RPMI7951 (cell line): ENCODE results near the gene BTBD2. TPM values are rescaled to one million over a fixed set of nuclear protein-coding genes. Genes with fewer than 3 reads are reported as not detected.

Experiments
- DNase-seq: peaks from one replicate; pipeline ENCODE4 v3.0.0-alpha.2; 2012; ENCODE audit warnings: low read depth
- total RNA-seq: library from RNA; depleted of rRNA; stranded (reverse); fragments of >200 nt; shearing (Covaris generic); gene quantifications from 2 replicates; pipeline ENCODE4 v1.2.3, GENCODE V29; 2014; rRNA removed

Gene BTBD2
- total RNA-seq, 1 experiment from 2014 or later = 37.0 TPM

GRCh38 chr19:1941146-1942077, 74.1 kb downstream of the BTBD2 start, which contains the start of gene CSNK1G2:
Gene CSNK1G2 (plus strand): TSS chr19:1941172. CDS start chr19:1969773, 28,601 bp downstream.
- DNase-seq = no peak

GRCh38 chr19:1938071-1938470, 77.4 kb downstream of the BTBD2 start:
- DNase-seq = no peak

- DNase-seq = no peak
Observed at GRCh38 chr19:1936916-1937610, 78.5 kb downstream of the BTBD2 start.

GRCh38 chr19:1936430-1936829, 79.1 kb downstream of the BTBD2 start:
- no peak for DNase-seq

- peak; percentile 45 for DNase-seq
Observed at GRCh38 chr19:1935484-1936208, 79.9 kb downstream of the BTBD2 start.

Other genes starting within 250 kb of the BTBD2 start
- gene ATP8B3, start 203.4 kb downstream of the BTBD2 start, total RNA-seq = 5.5 and 7.8 TPM in 2 replicates
- gene REXO1, start 167.2 kb downstream of the BTBD2 start, total RNA-seq = 3.3 and 3.5 TPM in 2 replicates
- 2.9 and 4.2 TPM in 2 replicates for gene KLF16, start 152.1 kb downstream of the BTBD2 start, total RNA-seq
- 42.1 and 61.5 TPM in 2 replicates for gene ABHD17A, start 130.2 kb downstream of the BTBD2 start, total RNA-seq
- gene ADAT3, start 110.3 kb downstream of the BTBD2 start, total RNA-seq = 1.3 and 2.4 TPM in 2 replicates
- 55.2 and 67.9 TPM in 2 replicates for gene SCAMP4, start 110.3 kb downstream of the BTBD2 start, total RNA-seq
- gene CSNK1G2, start 74.5 kb downstream of the BTBD2 start, total RNA-seq = 38.6 and 45.4 TPM in 2 replicates
- 52.0 and 54.4 TPM in 2 replicates for gene MKNK2, start 35.5 kb upstream of the BTBD2 start, total RNA-seq
- gene MOB3A, start 80.6 kb upstream of the BTBD2 start, total RNA-seq = 24.2 and 26.6 TPM in 2 replicates
- gene IZUMO4, start 81.2 kb upstream of the BTBD2 start, total RNA-seq = 1.4 and 2.2 TPM in 2 replicates
- gene AP3D1, start 135.9 kb upstream of the BTBD2 start, total RNA-seq = 49.6 and 50.0 TPM in 2 replicates
- 3.6 and 5.6 TPM in 2 replicates for gene DOT1L, start 148.2 kb upstream of the BTBD2 start, total RNA-seq
- gene PLEKHJ1, start 220.6 kb upstream of the BTBD2 start, total RNA-seq = 60.0 and 71.2 TPM in 2 replicates
- gene SF3A2, start 221.1 kb upstream of the BTBD2 start, total RNA-seq = 18.9 and 24.7 TPM in 2 replicates
- 0.48 TPM in 1 of 2 replicates, not detected in the other for gene AMH, start 233.6 kb upstream of the BTBD2 start, total RNA-seq
- gene JSRP1, start 240.7 kb upstream of the BTBD2 start, total RNA-seq = not detected in 2 replicates